HCT116 (cell line): Measurements from ENCODE around the gene TUBA4B. TPM values are rescaled to one million over a fixed set of nuclear protein-coding genes. Genes with fewer than 3 reads are reported as not detected.

Experiments used
- ATAC-seq: fragments of 200-7000 bp; cut with Tn5 transposase; 2 replicates; pipeline ENCODE4 v1.9.1; 2020; ENCODE audit warnings: mild to moderate bottlenecking, moderate library complexity
- BruUV-seq: library from RNA; stranded (reverse); fragments of 400-500 nt; replicated peaks from 2 replicates; lab custom pipeline; 2021; lab: Mats Ljungman, UMichigan
- CTCF ChIA-PET: fragments of 300-600 bp; sonication (Branson Sonifier 250); formaldehyde crosslinking; loops from one replicate; lab custom pipeline; 2021; ENCODE audit warnings: antibody characterized with exemption; lab: Charles Lee
- POLR2A ChIA-PET: fragments of 300-600, 350-600 bp; sonication (Branson Sonifier 250); formaldehyde crosslinking; loops from one replicate; lab custom pipeline; 2021; ENCODE audit warnings: antibody characterized with exemption; lab: Charles Lee
- RAD21 ChIA-PET, 2 experiments: fragments of 300-600 bp; sonication (Branson Sonifier 250); formaldehyde crosslinking; loops; one replicate each; lab custom pipeline; 2023; ENCODE audit warnings: low total read pairs in 2 of 2; ENCODE audit not compliant: uncharacterized antibody in 2 of 2, unreplicated experiment in 2 of 2, low non-redundant PET in 1 of 2; lab: Charles Lee
- DNase-seq: peaks from one replicate; pipeline ENCODE4 v3.0.0-alpha.2; 2010; ENCODE audit warnings: low read depth, low spot score
- H2AFZ ChIP-seq: fragments of 200-600 bp; shearing (Covaris generic), sonication (generic); 2 replicates; pipeline ENCODE4 v1.6.1; 2017; ENCODE audit warnings: low read depth, mixed run types, mixed read lengths, antibody characterized with exemption, low read length; ENCODE audit not compliant: poor library complexity, severe bottlenecking
- H3K27ac ChIP-seq: 2 replicates; pipeline ENCODE4 v1.5.1; 2012; ENCODE audit warnings: low read depth, low read length
- H3K27me3 ChIP-seq: fragments of 200-600 bp; sonication (generic); 2 replicates; pipeline ENCODE4 v1.6.1; 2016; ENCODE audit warnings: mixed run types, low read length, mixed read lengths; ENCODE audit not compliant: insufficient read depth
- H3K36me3 ChIP-seq, 2 experiments: fragments of 200-500 bp in 1 of 2; fragments of 200-600 bp in 1 of 2; sonication (Bioruptor generic) in 1 of 2; sonication (generic) in 1 of 2; 2 replicates each; pipeline versions ENCODE4 v1.5.1 to v1.6.1; 2014 to 2016; ENCODE audit warnings: low read length in 2 of 2, inconsistent platforms in 1 of 2, mixed read lengths in 1 of 2, mixed run types in 1 of 2; ENCODE audit not compliant: insufficient read depth in 2 of 2, control insufficient read depth in 1 of 2
- H3K4me1 ChIP-seq, 2 experiments: fragments of 200-600 bp in 1 of 2; sonication (generic) in 1 of 2; 2 replicates each; pipeline versions ENCODE4 v1.5.1 to v1.6.1; 2012 to 2017; ENCODE audit warnings: low read length in 2 of 2, inconsistent platforms in 1 of 2, mild to moderate bottlenecking in 1 of 2, mixed read lengths in 1 of 2, mixed run types in 1 of 2, moderate library complexity in 1 of 2; ENCODE audit not compliant: insufficient read depth in 2 of 2, control insufficient read depth in 1 of 2
- H3K4me2 ChIP-seq: fragments of 200-600 bp; sonication (generic); 2 replicates; pipeline ENCODE4 v1.6.1; 2017; ENCODE audit warnings: mixed run types, low read length, mixed read lengths
- H3K4me3 ChIP-seq, 2 experiments: fragments of 200-600 bp in 1 of 2; sonication (generic) in 1 of 2; replicated peaks in 1 of 2; 2 replicates each; pipeline ENCODE4 v1.5.1; 2011 to 2016; ENCODE audit warnings: low read length in 2 of 2, control low read depth in 1 of 2, low read depth in 1 of 2, mild to moderate bottlenecking in 1 of 2, mixed read lengths in 1 of 2, mixed run types in 1 of 2
- H3K79me2 ChIP-seq: fragments of 200-600 bp; sonication (generic); 2 replicates; pipeline ENCODE4 v1.6.1; 2017; ENCODE audit warnings: mild to moderate bottlenecking, mixed run types, low read length, moderate library complexity, mixed read lengths; ENCODE audit not compliant: insufficient read depth
- H3K9ac ChIP-seq: fragments of 200-600 bp; sonication (generic); 2 replicates; pipeline ENCODE4 v1.6.1; 2016; ENCODE audit warnings: low read length, mixed read lengths
- H3K9me2 ChIP-seq: fragments of 200-600 bp; sonication (generic), shearing (Covaris generic); 2 replicates; pipeline ENCODE4 v1.6.1; 2017; ENCODE audit warnings: mixed run types, mild to moderate bottlenecking, moderate library complexity; ENCODE audit not compliant: insufficient read depth
- H3K9me3 ChIP-seq, 2 experiments: fragments of 200-500 bp in 1 of 2; fragments of 200-600 bp in 1 of 2; sonication (Bioruptor generic) in 1 of 2; sonication (generic) in 1 of 2; 2 replicates each; pipeline ENCODE4 v1.6.1; 2014 to 2017; ENCODE audit warnings: low read length in 2 of 2, mixed read lengths in 2 of 2, inconsistent platforms in 1 of 2, low read depth in 1 of 2, mild to moderate bottlenecking in 1 of 2, mixed run types in 1 of 2, moderate library complexity in 1 of 2; ENCODE audit not compliant: control insufficient read depth in 1 of 2, insufficient read depth in 1 of 2
- H4K20me1 ChIP-seq: fragments of 200-600 bp; sonication (generic), shearing (Covaris generic); 2 replicates; pipeline ENCODE4 v1.6.1; 2017; ENCODE audit warnings: mixed run types, mild to moderate bottlenecking, moderate library complexity; ENCODE audit not compliant: insufficient read depth
- CEBPB ChIP-seq: IDR thresholded peaks from 2 replicates; pipeline ENCODE4 v1.6.1; 2012; ENCODE audit warnings: low read depth
- EGR1 ChIP-seq: IDR thresholded peaks from 2 replicates; pipeline ENCODE4 v1.6.1; 2012; ENCODE audit warnings: low read depth
- ELF1 ChIP-seq: IDR thresholded peaks from 2 replicates; pipeline ENCODE4 v1.6.1; 2012; ENCODE audit warnings: low read depth, borderline replicate concordance
- EZH2 ChIP-seq: fragments of 200-600 bp; sonication (generic); IDR thresholded peaks from 2 replicates; pipeline ENCODE4 v1.6.1; 2017; ENCODE audit warnings: antibody characterized with exemption, mixed run types
- FOSL1 ChIP-seq: IDR thresholded peaks from 2 replicates; pipeline ENCODE4 v1.6.1; 2012; ENCODE audit warnings: low read depth
- POLR2A ChIP-seq: IDR thresholded peaks from 2 replicates; pipeline ENCODE4 v1.7.0; 2011; ENCODE audit warnings: borderline replicate concordance; ENCODE audit not compliant: insufficient read depth, insufficient read length; ENCODE audit errors: extremely low read depth
- RAD21 ChIP-seq: IDR thresholded peaks from 2 replicates; pipeline ENCODE4 v1.6.1; 2012; ENCODE audit warnings: low read depth, mild to moderate bottlenecking
- SP1 ChIP-seq: IDR thresholded peaks from 2 replicates; pipeline ENCODE4 v1.6.1; 2012; ENCODE audit warnings: low read depth
- SRF ChIP-seq: IDR thresholded peaks from 2 replicates; pipeline ENCODE4 v1.6.1; 2012; ENCODE audit warnings: low read depth
- TCF7L2 ChIP-seq: IDR thresholded peaks from 2 replicates; pipeline ENCODE4 v1.7.0; 2011; ENCODE audit warnings: borderline replicate concordance, inconsistent platforms; ENCODE audit not compliant: insufficient read depth, insufficient read length; ENCODE audit errors: extremely low read depth
- YY1 ChIP-seq: IDR thresholded peaks from 2 replicates; pipeline ENCODE4 v1.6.1; 2011; ENCODE audit warnings: low read length, low read depth, moderate library complexity, mild to moderate bottlenecking; ENCODE audit not compliant: insufficient replicate concordance; ENCODE audit errors: extremely low read depth
- intact Hi-C: fragments of 100-400 bp; cut with micrococcal nuclease; formaldehyde crosslinking; loops from 2 replicates; pipeline ENCODE4 v1.10.0; 2022
- total RNA-seq: library from RNA; stranded (reverse); gene quantifications from one replicate; pipeline ENCODE4 v1.2.1, GENCODE V29; 2021; ENCODE audit not compliant: unreplicated experiment
- TF ChIP-seq, protein P1 (sequence below): IDR thresholded peaks from 2 replicates; pipeline ENCODE4 v1.6.1; 2011; ENCODE audit warnings: mild to moderate bottlenecking, low read length, moderate library complexity; ENCODE audit not compliant: insufficient replicate concordance; ENCODE audit errors: extremely low read depth
- TF ChIP-seq, protein P2 (sequence below): IDR thresholded peaks from 2 replicates; pipeline ENCODE4 v1.6.1; 2012
- TF ChIP-seq, protein P3 (sequence below): IDR thresholded peaks from 2 replicates; pipeline ENCODE4 v1.6.1; 2012; ENCODE audit warnings: low read depth

TUBA4B gene
- total RNA-seq, 1 experiment from 2014 or later, result not detected

DNA sequence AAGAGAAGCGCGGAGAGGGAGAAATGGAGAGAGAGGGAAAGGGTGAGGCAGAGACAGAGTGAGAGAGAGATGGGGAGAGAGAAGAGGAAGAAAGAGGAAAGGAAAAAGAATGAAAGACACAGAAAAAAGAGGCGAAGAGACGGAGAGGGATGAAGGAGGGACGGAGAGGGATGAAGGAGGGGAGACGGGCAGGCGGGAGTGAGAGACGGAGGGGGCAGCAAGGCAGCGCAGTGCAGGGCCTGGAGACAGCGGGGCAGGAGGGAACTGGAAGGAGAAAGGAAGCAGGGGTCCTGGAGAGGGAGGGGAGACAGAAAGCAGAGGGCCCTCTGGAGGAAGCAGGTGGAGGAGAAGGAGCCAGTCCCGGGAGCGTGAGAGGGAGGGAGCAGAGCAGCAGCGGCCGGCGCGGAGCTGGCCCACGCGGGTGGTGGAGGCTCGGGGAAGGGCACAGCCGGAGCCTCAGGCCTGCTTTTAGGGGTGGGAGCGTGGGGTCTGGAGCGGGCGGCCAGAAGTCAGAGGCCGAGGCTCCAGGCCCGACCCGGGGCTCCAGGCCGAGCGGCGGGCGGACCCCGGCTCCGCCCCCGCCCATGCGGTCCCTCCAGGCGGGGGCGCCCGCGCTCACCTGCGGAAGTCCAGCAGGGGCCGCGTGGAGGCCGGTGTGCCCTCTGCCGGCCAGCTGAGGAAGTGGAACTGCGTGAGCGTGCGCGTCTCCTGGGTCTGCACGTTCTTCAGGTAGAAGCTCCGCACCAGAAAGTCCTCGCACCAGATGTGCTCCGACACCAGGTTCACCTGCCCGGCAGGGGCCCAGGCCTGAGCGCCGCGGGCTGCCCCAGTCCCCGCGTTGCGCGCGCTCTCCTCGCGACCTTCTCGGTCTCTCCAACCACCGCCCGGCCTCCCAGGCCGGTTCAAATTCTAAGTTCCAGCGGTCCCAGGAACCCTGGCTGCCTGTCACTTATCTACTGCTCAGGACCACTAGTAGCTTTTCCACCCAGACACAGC, 41.6 kb downstream of the TUBA4B start (continued):
- TF ChIP-seq, protein P1, sequence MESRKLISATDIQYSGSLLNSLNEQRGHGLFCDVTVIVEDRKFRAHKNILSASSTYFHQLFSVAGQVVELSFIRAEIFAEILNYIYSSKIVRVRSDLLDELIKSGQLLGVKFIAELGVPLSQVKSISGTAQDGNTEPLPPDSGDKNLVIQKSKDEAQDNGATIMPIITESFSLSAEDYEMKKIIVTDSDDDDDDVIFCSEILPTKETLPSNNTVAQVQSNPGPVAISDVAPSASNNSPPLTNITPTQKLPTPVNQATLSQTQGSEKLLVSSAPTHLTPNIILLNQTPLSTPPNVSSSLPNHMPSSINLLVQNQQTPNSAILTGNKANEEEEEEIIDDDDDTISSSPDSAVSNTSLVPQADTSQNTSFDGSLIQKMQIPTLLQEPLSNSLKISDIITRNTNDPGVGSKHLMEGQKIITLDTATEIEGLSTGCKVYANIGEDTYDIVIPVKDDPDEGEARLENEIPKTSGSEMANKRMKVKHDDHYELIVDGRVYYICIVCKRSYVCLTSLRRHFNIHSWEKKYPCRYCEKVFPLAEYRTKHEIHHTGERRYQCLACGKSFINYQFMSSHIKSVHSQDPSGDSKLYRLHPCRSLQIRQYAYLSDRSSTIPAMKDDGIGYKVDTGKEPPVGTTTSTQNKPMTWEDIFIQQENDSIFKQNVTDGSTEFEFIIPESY, result peak; percentile 81
- TF ChIP-seq POLR2A (no peak), EZH2 (no peak), FOSL1 (no peak), RAD21 (peak; percentile 83)

DNA sequence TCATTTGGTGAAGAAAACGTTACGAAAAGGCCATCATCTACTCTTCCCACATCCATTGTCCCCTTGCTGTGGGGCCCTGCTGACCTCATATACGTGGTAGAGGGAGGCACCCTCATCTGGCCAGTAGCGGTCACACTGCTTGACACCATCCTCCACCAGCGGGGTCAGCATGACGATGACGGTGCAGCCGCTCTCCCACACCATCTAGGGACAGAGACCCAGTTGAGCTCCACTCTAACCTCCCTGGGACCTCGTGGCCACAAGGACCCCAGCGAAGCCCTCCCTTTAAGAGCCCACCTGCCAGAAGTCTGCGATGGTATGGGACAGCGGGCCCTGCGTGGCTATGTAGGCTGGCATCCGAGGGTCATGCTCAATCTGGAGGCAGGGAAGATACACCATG, 43.1 kb downstream of the TUBA4B start:
- intact Hi-C loops, result loop anchor here (5.0 kb wide), 2 partner anchors 69 to 239 kb away; partner anchors contain the start of genes ANKZF1 and ATG9A
- no TSS peak for BruUV-seq
- Histone ChIP-seq H3K36me3 (no peaks in the 10 kb centered on the region), H2AFZ (no peak overlapping the region), H3K9ac (no peak overlapping the region), H4K20me1 (no peaks in the 10 kb centered on the region), H3K79me2 (no peaks in the 10 kb centered on the region), H3K9me2 (no peaks in the 10 kb centered on the region), H3K4me1 (peaks cover 3 to 17% of the 10 kb centered on the region in 2 experiments; a peak in 3 of 4 replicates), H3K27ac (no peak overlapping the region), H3K4me3 (no peak overlapping the region), H3K4me2 (no peak overlapping the region), H3K9me3 (no peaks in the 10 kb centered on the region), H3K27me3 (peaks cover 8% of the 10 kb centered on the region; the same call in 1 of the 2 replicates)
- RAD21 ChIA-PET, result no interaction called here
- CTCF ChIA-PET, result interaction anchor here (1.0 to 4.5 kb wide), 4 partner anchors 18 to 266 kb away, joined by 3 to 71 read pairs (median 14); partner anchors contain the start of genes ANKZF1, ATG9A, CNPPD1 and DNAJB2
- no peak for DNase-seq
- no peak for ATAC-seq
- POLR2A ChIA-PET, result interaction anchor here (1.3 kb wide), 1 partner anchor 42 kb away, joined by 3 read pairs; the partner anchor contains the start of gene TUBA4A
- no peak for TF ChIP-seq CEBPB
- no peak for TF ChIP-seq SP1
- no peak for TF ChIP-seq POLR2A
- no peak for TF ChIP-seq EZH2
- no peak for TF ChIP-seq TCF7L2
- TF ChIP-seq, protein P2, sequence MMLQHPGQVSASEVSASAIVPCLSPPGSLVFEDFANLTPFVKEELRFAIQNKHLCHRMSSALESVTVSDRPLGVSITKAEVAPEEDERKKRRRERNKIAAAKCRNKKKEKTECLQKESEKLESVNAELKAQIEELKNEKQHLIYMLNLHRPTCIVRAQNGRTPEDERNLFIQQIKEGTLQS, result no peak
- no peak for TF ChIP-seq EGR1
- no peak for TF ChIP-seq ELF1
- TF ChIP-seq, protein P3, sequence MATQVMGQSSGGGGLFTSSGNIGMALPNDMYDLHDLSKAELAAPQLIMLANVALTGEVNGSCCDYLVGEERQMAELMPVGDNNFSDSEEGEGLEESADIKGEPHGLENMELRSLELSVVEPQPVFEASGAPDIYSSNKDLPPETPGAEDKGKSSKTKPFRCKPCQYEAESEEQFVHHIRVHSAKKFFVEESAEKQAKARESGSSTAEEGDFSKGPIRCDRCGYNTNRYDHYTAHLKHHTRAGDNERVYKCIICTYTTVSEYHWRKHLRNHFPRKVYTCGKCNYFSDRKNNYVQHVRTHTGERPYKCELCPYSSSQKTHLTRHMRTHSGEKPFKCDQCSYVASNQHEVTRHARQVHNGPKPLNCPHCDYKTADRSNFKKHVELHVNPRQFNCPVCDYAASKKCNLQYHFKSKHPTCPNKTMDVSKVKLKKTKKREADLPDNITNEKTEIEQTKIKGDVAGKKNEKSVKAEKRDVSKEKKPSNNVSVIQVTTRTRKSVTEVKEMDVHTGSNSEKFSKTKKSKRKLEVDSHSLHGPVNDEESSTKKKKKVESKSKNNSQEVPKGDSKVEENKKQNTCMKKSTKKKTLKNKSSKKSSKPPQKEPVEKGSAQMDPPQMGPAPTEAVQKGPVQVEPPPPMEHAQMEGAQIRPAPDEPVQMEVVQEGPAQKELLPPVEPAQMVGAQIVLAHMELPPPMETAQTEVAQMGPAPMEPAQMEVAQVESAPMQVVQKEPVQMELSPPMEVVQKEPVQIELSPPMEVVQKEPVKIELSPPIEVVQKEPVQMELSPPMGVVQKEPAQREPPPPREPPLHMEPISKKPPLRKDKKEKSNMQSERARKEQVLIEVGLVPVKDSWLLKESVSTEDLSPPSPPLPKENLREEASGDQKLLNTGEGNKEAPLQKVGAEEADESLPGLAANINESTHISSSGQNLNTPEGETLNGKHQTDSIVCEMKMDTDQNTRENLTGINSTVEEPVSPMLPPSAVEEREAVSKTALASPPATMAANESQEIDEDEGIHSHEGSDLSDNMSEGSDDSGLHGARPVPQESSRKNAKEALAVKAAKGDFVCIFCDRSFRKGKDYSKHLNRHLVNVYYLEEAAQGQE, result no peak
- TF ChIP-seq, protein P1, result no peak
- no peak for TF ChIP-seq YY1
- TF ChIP-seq SRF, result no peak
